T-helper 17 cell (primary cell): ENCODE data around the gene WDR62. TPM values are rescaled to one million over a fixed set of nuclear protein-coding genes. Genes with fewer than 3 reads are reported as not detected.

Experiments
- ATAC-seq: fragments of 150-1000 bp; cut with Tn5 transposase; 2 replicates; pipeline ENCODE4 v1.10.0; 2021; ENCODE audit warnings: mild to moderate bottlenecking, moderate library complexity
- DNase-seq, 3 donors: peaks; one replicate each; pipeline versions ENCODE4 v3.0.0 to v3.0.0-alpha.2; 2020 to 2021
- H3K9me3 ChIP-seq: one replicate; pipeline ENCODE4 v1.7.0; 2013; ENCODE audit warnings: low read length, mild to moderate bottlenecking; ENCODE audit not compliant: control insufficient read depth, poor library complexity, severe bottlenecking
- H3K27ac Mint-ChIP-seq: one replicate; pipeline ENCODE4 v1.8.0; 2022; ENCODE audit warnings: mild to moderate bottlenecking, moderate library complexity, mixed read lengths
- H3K27me3 Mint-ChIP-seq: one replicate; pipeline ENCODE4 v1.8.0; 2022; ENCODE audit warnings: mixed read lengths
- H3K36me3 Mint-ChIP-seq: one replicate; pipeline ENCODE4 v1.8.0; 2022; ENCODE audit warnings: low read depth, mixed read lengths
- H3K4me1 Mint-ChIP-seq: one replicate; pipeline ENCODE4 v1.8.0; 2022; ENCODE audit warnings: mild to moderate bottlenecking, mixed read lengths
- H3K4me3 Mint-ChIP-seq: one replicate; pipeline ENCODE4 v1.8.0; 2022; ENCODE audit warnings: mild to moderate bottlenecking, moderate library complexity, mixed read lengths
- total RNA-seq, 4 donors: library from RNA in 2 of 4; stranded (reverse) in 2 of 4; gene quantifications; one replicate each; pipeline ENCODE4 v1.2.3 and lab custom pipeline; 2022 to 2026

The WDR62 gene
- total RNA-seq, 2 donors from 2014 or later, result 2.2 to 3.8 TPM

GRCh38 chr19:36136964-36137686 is 82.4 kb downstream of the WDR62 start:
- H3K27ac Mint-ChIP-seq, result peak overlapping the region; percentile 53
- DNase-seq (no peak), ATAC-seq (no peak)
- no peaks in the 10 kb centered on the region for H3K36me3 Mint-ChIP-seq
- no peak overlapping the region for H3K4me3 Mint-ChIP-seq
- peaks cover 19% of the 10 kb centered on the region for H3K4me1 Mint-ChIP-seq
- no peaks in the 10 kb centered on the region for H3K9me3 ChIP-seq
- H3K27me3 Mint-ChIP-seq, result no peaks in the 10 kb centered on the region

- no peak for ATAC-seq
- H3K9me3 ChIP-seq, result no peaks in the 10 kb centered on the region
- Mint-ChIP-seq H3K27me3 (no peaks in the 10 kb centered on the region), H3K4me3 (peak overlapping the region; percentile 95), H3K27ac (peak overlapping the region; percentile 95), H3K4me1 (peaks cover 22% of the 10 kb centered on the region), H3K36me3 (peaks cover 4% of the 10 kb centered on the region)
- DNase-seq, result no peak
Observed at GRCh38 chr19:36139120-36139472, 84.4 kb downstream of the WDR62 start.

GRCh38 chr19:36139473-36140303 is 85.0 kb downstream of the WDR62 start, which contains the start of gene CAPNS1:
TSS of gene CAPNS1 (plus strand) at chr19:36140066. CDS start at chr19:36141012, 946 bp downstream.
- peaks cover 4% of the 10 kb centered on the region for H3K36me3 Mint-ChIP-seq
- H3K4me3 Mint-ChIP-seq, result peak within 1 kb of the TSS; percentile 95
- ATAC-seq, result peak; percentile 73
- H3K27ac Mint-ChIP-seq, result peak within 1 kb of the TSS; percentile 95
- H3K4me1 Mint-ChIP-seq, result peaks cover 22% of the 10 kb centered on the region
- no peaks in the 10 kb centered on the region for H3K27me3 Mint-ChIP-seq
- no peaks in the 10 kb centered on the region for H3K9me3 ChIP-seq
- DNase-seq, result peak; percentile 80 to 89 (median 86)

- no peaks in the 10 kb centered on the region for H3K27me3 Mint-ChIP-seq
- H3K4me1 Mint-ChIP-seq, result peaks cover 22% of the 10 kb centered on the region
- DNase-seq, result no peak
- H3K9me3 ChIP-seq, result no peaks in the 10 kb centered on the region
- H3K4me3 Mint-ChIP-seq, result peak overlapping the region; percentile 95
- peaks cover 4% of the 10 kb centered on the region for H3K36me3 Mint-ChIP-seq
- peak; percentile 22 for ATAC-seq
- peak overlapping the region; percentile 95 for H3K27ac Mint-ChIP-seq
Observed at GRCh38 chr19:36140304-36141038, 85.8 kb downstream of the WDR62 start.

GRCh38 chr19:36141039-36141927 is 86.6 kb downstream of the WDR62 start:
- no peaks in the 10 kb centered on the region for H3K27me3 Mint-ChIP-seq
- DNase-seq (peak; percentile 79 to 91 (median 88)), ATAC-seq (peak; percentile 85)
- peaks cover 22% of the 10 kb centered on the region for H3K4me1 Mint-ChIP-seq
- H3K4me3 Mint-ChIP-seq, result peak overlapping the region; percentile 95
- peaks cover 5% of the 10 kb centered on the region for H3K36me3 Mint-ChIP-seq
- peak overlapping the region; percentile 95 for H3K27ac Mint-ChIP-seq
- H3K9me3 ChIP-seq, result no peaks in the 10 kb centered on the region

GRCh38 chr19:36142046-36142445 is 87.3 kb downstream of the WDR62 start:
- H3K36me3 Mint-ChIP-seq, result peaks cover 8% of the 10 kb centered on the region
- H3K4me3 Mint-ChIP-seq, result no peak overlapping the region
- DNase-seq, result no peak
- no peaks in the 10 kb centered on the region for H3K27me3 Mint-ChIP-seq
- H3K27ac Mint-ChIP-seq, result no peak overlapping the region
- no peak for ATAC-seq
- H3K4me1 Mint-ChIP-seq, result peaks cover 16% of the 10 kb centered on the region
- H3K9me3 ChIP-seq, result no peaks in the 10 kb centered on the region

GRCh38 chr19:36142496-36142895 is 87.8 kb downstream of the WDR62 start:
- H3K9me3 ChIP-seq, result no peaks in the 10 kb centered on the region
- peaks cover 18% of the 10 kb centered on the region for H3K4me1 Mint-ChIP-seq
- peak overlapping the region; percentile 41 for H3K4me3 Mint-ChIP-seq
- DNase-seq (no peak), ATAC-seq (no peak)
- H3K27ac Mint-ChIP-seq, result no peak overlapping the region
- no peaks in the 10 kb centered on the region for H3K27me3 Mint-ChIP-seq
- peaks cover 8% of the 10 kb centered on the region for H3K36me3 Mint-ChIP-seq

GRCh38 chr19:36144624-36145023 is 89.9 kb downstream of the WDR62 start:
- H3K9me3 ChIP-seq, result no peaks in the 10 kb centered on the region
- peak overlapping the region; percentile 43 for H3K4me3 Mint-ChIP-seq
- H3K27me3 Mint-ChIP-seq, result no peaks in the 10 kb centered on the region
- no peak overlapping the region for H3K27ac Mint-ChIP-seq
- H3K4me1 Mint-ChIP-seq, result peaks cover 22% of the 10 kb centered on the region
- peaks cover 11% of the 10 kb centered on the region for H3K36me3 Mint-ChIP-seq
- no peak for DNase-seq
- no peak for ATAC-seq

GRCh38 chr19:36149673-36150406 is 95.1 kb downstream of the WDR62 start:
- ATAC-seq (no peak), DNase-seq (no peak)
- Mint-ChIP-seq H3K27me3 (no peaks in the 10 kb centered on the region), H3K4me1 (peaks cover 9% of the 10 kb centered on the region), H3K4me3 (no peak overlapping the region), H3K36me3 (peaks cover 14% of the 10 kb centered on the region), H3K27ac (peak overlapping the region; percentile 49)
- H3K9me3 ChIP-seq, result no peaks in the 10 kb centered on the region

GRCh38 chr19:36150586-36150985 is 95.9 kb downstream of the WDR62 start:
- no peak overlapping the region for H3K27ac Mint-ChIP-seq
- ATAC-seq (no peak), DNase-seq (no peak)
- H3K4me1 Mint-ChIP-seq, result peaks cover 11% of the 10 kb centered on the region
- no peaks in the 10 kb centered on the region for H3K9me3 ChIP-seq
- peaks cover 14% of the 10 kb centered on the region for H3K36me3 Mint-ChIP-seq
- no peaks in the 10 kb centered on the region for H3K27me3 Mint-ChIP-seq
- H3K4me3 Mint-ChIP-seq, result no peak overlapping the region

GRCh38 chr19:36151144-36152018 is 96.7 kb downstream of the WDR62 start:
- peaks cover 14% of the 10 kb centered on the region for H3K4me1 Mint-ChIP-seq
- DNase-seq (no peak), ATAC-seq (no peak)
- no peak overlapping the region for H3K27ac Mint-ChIP-seq
- H3K27me3 Mint-ChIP-seq, result no peaks in the 10 kb centered on the region
- no peak overlapping the region for H3K4me3 Mint-ChIP-seq
- H3K9me3 ChIP-seq, result no peaks in the 10 kb centered on the region
- peaks cover 12% of the 10 kb centered on the region for H3K36me3 Mint-ChIP-seq
